B cell (primary cell): ENCODE results near the gene RAB42. TPM values are rescaled to one million over a fixed set of nuclear protein-coding genes. Genes with fewer than 3 reads are reported as not detected.

Experiments
- ATAC-seq: fragments of 200-7000 bp; cut with Tn5 transposase; one replicate; pipeline ENCODE4 v1.10.0; 2021; ENCODE audit warnings: low read depth, mild to moderate bottlenecking, moderate number of reproducible peaks, moderate library complexity
- CTCF ChIA-PET: fragments of 350-600 bp; sonication (Branson Sonifier 250); formaldehyde crosslinking; loops from one replicate; lab custom pipeline; 2021; ENCODE audit warnings: antibody characterized with exemption, inconsistent platforms; lab: Charles Lee
- POLR2A ChIA-PET: fragments of 350-600 bp; sonication (Branson Sonifier 250); formaldehyde crosslinking; loops from one replicate; lab custom pipeline; 2021; ENCODE audit warnings: antibody characterized with exemption; lab: Charles Lee
- DNase-seq: peaks from one replicate; pipeline ENCODE4 v3.0.0; 2013
- H2AFZ ChIP-seq: 2 replicates; pipeline ENCODE4 v1.6.1; 2012; ENCODE audit warnings: mild to moderate bottlenecking, low read depth, low read length; ENCODE audit not compliant: insufficient read depth, poor library complexity, severe bottlenecking
- H3K27ac ChIP-seq, 2 donors: 1 replicate in 1 of 2; 2 replicates in 1 of 2; pipeline ENCODE4 v1.5.1; 2012 to 2013; ENCODE audit warnings: low read length in 2 of 2, mild to moderate bottlenecking in 2 of 2, moderate library complexity in 1 of 2
- H3K27me3 ChIP-seq, 4 experiments: fragments of 200-600 bp in 1 of 4; sonication (generic) in 1 of 4; replicated peaks in 1 of 4; 1 replicate in 2 of 4; 2 replicates in 2 of 4; pipeline versions ENCODE4 v1.6.1 to v1.7.0; 2013 to 2016; ENCODE audit warnings: low read length in 3 of 4, mild to moderate bottlenecking in 2 of 4, mixed read lengths in 1 of 4, moderate library complexity in 1 of 4; ENCODE audit not compliant: insufficient read depth in 4 of 4, control insufficient read depth in 3 of 4; ENCODE audit errors: control extremely low read depth in 1 of 4
- H3K36me3 ChIP-seq, 2 experiments: replicated peaks in 1 of 2; 1 replicate in 1 of 2; 2 replicates in 1 of 2; pipeline versions ENCODE4 v1.6.1 to v1.7.1; 2013; ENCODE audit warnings: low read length in 1 of 2; ENCODE audit not compliant: insufficient read depth in 2 of 2, control insufficient read depth in 1 of 2; ENCODE audit errors: control extremely low read depth in 1 of 2, extremely low read depth in 1 of 2
- H3K4me1 ChIP-seq, 2 donors: fragments of 200-600 bp in 1 of 2; sonication (generic) in 1 of 2; 1 replicate in 1 of 2; 2 replicates in 1 of 2; pipeline versions ENCODE4 v1.5.1 to v1.6.1; 2013 to 2017; ENCODE audit warnings: low read length in 2 of 2; ENCODE audit not compliant: control insufficient read depth in 2 of 2, insufficient read depth in 2 of 2
- H3K4me2 ChIP-seq: replicated peaks from 2 replicates; pipeline ENCODE3; 2012; ENCODE audit warnings: mild to moderate bottlenecking, low read depth, low read length; ENCODE audit not compliant: poor library complexity, severe bottlenecking
- H3K4me3 ChIP-seq, 5 experiments: fragments of 200-600 bp in 1 of 5; sonication (generic) in 1 of 5; 1 replicate in 3 of 5; 2 replicates in 2 of 5; pipeline versions ENCODE4 v1.5.1 to v1.7.0; 2011 to 2016; ENCODE audit warnings: low read length in 4 of 5, mild to moderate bottlenecking in 4 of 5, low read depth in 2 of 5, control low read depth in 1 of 5, moderate library complexity in 1 of 5; ENCODE audit not compliant: insufficient read depth in 1 of 5; ENCODE audit errors: control extremely low read depth in 1 of 5, extremely low read depth in 1 of 5
- H3K79me2 ChIP-seq: fragments of 200-600 bp; sonication (generic); one replicate; pipeline ENCODE4 v1.6.0; 2016; ENCODE audit warnings: low read length; ENCODE audit not compliant: control insufficient read depth, insufficient read depth
- H3K9ac ChIP-seq: fragments of 200-600 bp; sonication (generic); 2 replicates; pipeline ENCODE4 v1.6.1; 2017; ENCODE audit warnings: mild to moderate bottlenecking, low read length, moderate library complexity
- H3K9me3 ChIP-seq, 3 donors: one replicate each; pipeline versions ENCODE4 v1.6.1 to v1.7.1; 2013; ENCODE audit warnings: low read length in 2 of 3; ENCODE audit not compliant: control insufficient read depth in 2 of 3, insufficient read depth in 1 of 3; ENCODE audit errors: control extremely low read depth in 1 of 3
- H4K20me1 ChIP-seq: 2 replicates; pipeline ENCODE4 v1.6.0; 2012; ENCODE audit warnings: mild to moderate bottlenecking, low read length; ENCODE audit not compliant: insufficient read depth, control insufficient read depth, poor library complexity, severe bottlenecking
- H3K27ac Mint-ChIP-seq: one replicate; pipeline ENCODE4 v1.8.0; 2021; ENCODE audit warnings: mixed read lengths
- H3K27me3 Mint-ChIP-seq: one replicate; pipeline ENCODE4 v1.8.0; 2021; ENCODE audit warnings: mixed read lengths
- H3K4me1 Mint-ChIP-seq: one replicate; pipeline ENCODE4 v1.8.0; 2021; ENCODE audit warnings: mixed read lengths
- H3K4me3 Mint-ChIP-seq: one replicate; pipeline ENCODE4 v1.8.0; 2021; ENCODE audit warnings: mixed read lengths
- H3K9me3 Mint-ChIP-seq: one replicate; pipeline ENCODE4 v1.8.0; 2022; ENCODE audit warnings: mixed read lengths; ENCODE audit not compliant: insufficient read depth
- EZH2 ChIP-seq: IDR thresholded peaks from 2 replicates; pipeline ENCODE4 v1.6.1; 2012; ENCODE audit warnings: borderline replicate concordance, low read depth, mild to moderate bottlenecking, moderate library complexity, low read length; ENCODE audit not compliant: insufficient read depth, poor library complexity, severe bottlenecking
- WGBS: methylation state at CpG from one replicate; pipeline ENCODE4 v1.1.5; 2013; ENCODE audit warnings: missing lambda C conversion rate; ENCODE audit not compliant: insufficient coverage; 5-methylcytosine and 5-hydroxymethylcytosine counted together
- intact Hi-C: fragments of 100-400 bp; cut with micrococcal nuclease; formaldehyde crosslinking; loops from one replicate; pipeline ENCODE4 v1.10.0; 2022
- polyA plus RNA-seq: library from polyadenylated mRNA; depleted of rRNA; stranded (reverse); fragments of >200 nt; gene quantifications from 2 replicates; pipeline ENCODE4 v1.2.3, GENCODE V29; 2012
- total RNA-seq, 2 donors: library from RNA; stranded (reverse); fragments of 120-200 nt in 1 of 2; gene quantifications; 1 replicate in 1 of 2; 2 replicates in 1 of 2; pipeline versions ENCODE4 v1.2.3 to v1.2.4, GENCODE V29; 2013 to 2022
- TF ChIP-seq, protein P1 (sequence below): fragments of 200-600 bp; IDR thresholded peaks from one replicate; pipeline ENCODE4 v1.8.0; 2022; ENCODE audit warnings: antibody characterized with exemption, mild to moderate bottlenecking

The RAB42 gene
- total and polyA plus RNA-seq, 2 donors (not counting 1 experiment from before 2014, with no cell fraction given): not detected

DNA sequence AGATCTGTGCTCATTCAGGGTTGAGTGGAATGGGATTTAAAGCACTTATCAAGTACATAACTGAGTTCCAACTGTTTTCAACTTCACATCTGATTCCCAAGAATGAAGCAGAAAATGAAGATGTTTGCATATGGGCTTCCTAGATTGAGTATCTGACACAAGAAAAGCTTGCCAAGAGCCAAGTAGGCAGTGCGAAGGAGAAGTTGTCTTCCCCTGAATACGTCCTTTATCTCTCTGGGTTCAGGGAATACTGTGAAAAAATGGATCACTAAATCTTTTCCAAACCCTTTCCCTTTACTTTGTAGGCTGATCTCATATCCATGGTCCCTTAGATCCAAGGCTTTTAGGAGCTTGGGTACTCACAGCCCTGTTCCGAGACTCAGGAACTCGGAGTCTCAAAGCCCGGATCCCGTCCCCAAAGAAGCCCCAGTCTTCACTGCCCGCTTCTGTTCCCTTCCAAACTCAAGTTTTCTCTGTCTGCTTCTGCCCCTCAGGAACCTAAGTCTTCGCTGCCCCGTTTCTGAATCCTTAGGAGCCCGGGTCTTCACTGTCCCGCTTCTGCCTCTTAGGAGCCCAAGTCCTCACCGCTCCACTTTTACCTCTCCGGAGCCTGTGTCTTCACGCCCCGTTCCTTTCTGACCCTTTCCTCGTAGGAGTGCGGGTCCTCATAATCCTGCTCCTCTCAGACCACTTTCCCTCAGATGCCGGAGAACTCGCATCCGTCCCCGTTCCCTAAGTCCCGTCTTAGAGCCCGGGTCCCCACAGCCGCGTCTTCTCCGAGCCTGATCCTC is 50.2 kb downstream of the RAB42 start:
- Mint-ChIP-seq H3K27me3 (no peaks in the 10 kb centered on the region), H3K4me3 (peak overlapping the region; percentile 100), H3K9me3 (no peaks in the 10 kb centered on the region), H3K27ac (peak overlapping the region; percentile 99), H3K4me1 (peaks cover 43% of the 10 kb centered on the region)
- H3K9ac ChIP-seq: peak overlapping the region; percentile 99
- H3K4me2 ChIP-seq: peak overlapping the region; percentile 97
- H3K27me3 ChIP-seq: no peaks in the 10 kb centered on the region
- H2AFZ ChIP-seq: peak overlapping the region; percentile 96
- no peaks in the 10 kb centered on the region for H3K9me3 ChIP-seq
- intact Hi-C loops: loop anchor here (2.0 to 10.0 kb wide), 2 partner anchors 235 to 397 kb away; no protein-coding TSS in a partner anchor
- DNase-seq: no peak
- CTCF ChIA-PET: interaction anchor here (0.7 to 4.8 kb wide), 10 partner anchors 10 to 548 kb away, joined by 3 to 46 read pairs (median 6); partner anchors contain the start of genes GMEB1 and YTHDF2
- H4K20me1 ChIP-seq: no peaks in the 10 kb centered on the region
- peaks cover 22 to 24% of the 10 kb centered on the region in 2 donors for H3K4me1 ChIP-seq
- TF ChIP-seq, protein P1, sequence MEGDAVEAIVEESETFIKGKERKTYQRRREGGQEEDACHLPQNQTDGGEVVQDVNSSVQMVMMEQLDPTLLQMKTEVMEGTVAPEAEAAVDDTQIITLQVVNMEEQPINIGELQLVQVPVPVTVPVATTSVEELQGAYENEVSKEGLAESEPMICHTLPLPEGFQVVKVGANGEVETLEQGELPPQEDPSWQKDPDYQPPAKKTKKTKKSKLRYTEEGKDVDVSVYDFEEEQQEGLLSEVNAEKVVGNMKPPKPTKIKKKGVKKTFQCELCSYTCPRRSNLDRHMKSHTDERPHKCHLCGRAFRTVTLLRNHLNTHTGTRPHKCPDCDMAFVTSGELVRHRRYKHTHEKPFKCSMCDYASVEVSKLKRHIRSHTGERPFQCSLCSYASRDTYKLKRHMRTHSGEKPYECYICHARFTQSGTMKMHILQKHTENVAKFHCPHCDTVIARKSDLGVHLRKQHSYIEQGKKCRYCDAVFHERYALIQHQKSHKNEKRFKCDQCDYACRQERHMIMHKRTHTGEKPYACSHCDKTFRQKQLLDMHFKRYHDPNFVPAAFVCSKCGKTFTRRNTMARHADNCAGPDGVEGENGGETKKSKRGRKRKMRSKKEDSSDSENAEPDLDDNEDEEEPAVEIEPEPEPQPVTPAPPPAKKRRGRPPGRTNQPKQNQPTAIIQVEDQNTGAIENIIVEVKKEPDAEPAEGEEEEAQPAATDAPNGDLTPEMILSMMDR: no peak
- no peak for TF ChIP-seq EZH2
- POLR2A ChIA-PET: interaction anchor here (0.6 to 3.2 kb wide), 9 partner anchors 27 to 539 kb away, joined by 3 to 54 read pairs (median 5); partner anchors contain the start of genes GMEB1, SRSF4 and YTHDF2
- peaks cover 58% of the 10 kb centered on the region for H3K79me2 ChIP-seq
- ATAC-seq: no peak
- no peaks in the 10 kb centered on the region for H3K36me3 ChIP-seq
- H3K4me3 ChIP-seq: peak overlapping the region; percentile 67 to 91 (median 89)
- WGBS: under 1% methylated on average over 26 of the region's 26 CpGs
- peak overlapping the region; percentile 97 to 100 for H3K27ac ChIP-seq
